ENCODE measurements around the gene FOXK2. TPM values are rescaled to one million over a fixed set of nuclear protein-coding genes. Genes with fewer than 3 reads are reported as not detected.

The FOXK2 gene
- total and polyA plus RNA-seq, 2 donors (not counting 3 experiments of a cell fraction or from before 2014, with no cell fraction given), result 33.4 to 79.3 TPM

GRCh38 chr17:82582213-82582612 lies 62.7 kb downstream of the FOXK2 start:
- Histone ChIP-seq H3K79me2 (ENCODE audit: control insufficient read depth, insufficient read depth, low read length) (peaks cover 5% of the 10 kb centered on the region), H4K20me1 (replicated peaks; ENCODE audit: control insufficient read depth, extremely low read depth, insufficient read depth, low read length) (no peaks in the 10 kb centered on the region), H3K9ac (replicated peaks; ENCODE audit: extremely low read depth, insufficient read depth, low read length) (no peak overlapping the region), H3K4me2 (ENCODE audit: insufficient read depth, low read length) (no peak overlapping the region), H3K27ac (ENCODE audit: insufficient read depth, low read depth, low read length) (no peak overlapping the region), H2AFZ (ENCODE audit: low read depth, low read length) (no peak overlapping the region), H3K27me3 (ENCODE audit: control insufficient read depth in 2 of 2, insufficient read depth in 2 of 2, low read length in 2 of 2) (no peaks in the 10 kb centered on the region), H3K4me3 (replicated peaks in 1 of 3; ENCODE audit: insufficient read depth in 1 of 3, low read depth in 1 of 3, low read length in 3 of 3) (no peak overlapping the region), H3K4me1 (ENCODE audit: control insufficient read depth, extremely low read depth, insufficient read depth, low read length) (no peaks in the 10 kb centered on the region), H3K9me3 (replicated peaks; ENCODE audit: control insufficient read depth, insufficient read depth, low read length) (no peaks in the 10 kb centered on the region), H3K9me1 (replicated peaks; ENCODE audit: control insufficient read depth, extremely low read depth, insufficient read depth, low read length) (no peaks in the 10 kb centered on the region), H3K36me3 (ENCODE audit: control insufficient read depth in 2 of 2, extremely low read depth in 1 of 2, insufficient read depth in 2 of 2, low read length in 2 of 2) (peaks cover 7 to 20% of the 10 kb centered on the region in 2 experiments)
- TF ChIP-seq EZH2 (IDR thresholded peaks at IDR 0.05; ENCODE audit: borderline replicate concordance, low read depth, low read length, severe bottlenecking), result no peak
- TF ChIP-seq FOS (IDR thresholded peaks at IDR 0.05; ENCODE audit: borderline replicate concordance, insufficient read depth, low read length), result no peak
- TF ChIP-seq CTCF (IDR thresholded peaks at IDR 0.05; ENCODE audit: extremely low read depth in 1 of 2, insufficient read depth in 1 of 2, low read depth in 1 of 2, low read length in 2 of 2), result no peak
- no TSS peak for BruUV-seq (replicated peaks)
- intact Hi-C loops (cut with micrococcal nuclease) (no loop called here), dilution Hi-C loops (cut with MboI; ENCODE audit: extremely low pct_ligation_motif_present, low sequenced_read_pairs) (no loop called here)
- ChIA-PET CTCF (no interaction called here), POLR2A (no interaction called here)
- DNase-seq (ENCODE audit: low read depth, low spot score) (no peak), FAIRE-seq (no peak)

- Histone ChIP-seq H3K9ac (replicated peaks; ENCODE audit: extremely low read depth, insufficient read depth, low read length) (no peak overlapping the region), H3K9me3 (replicated peaks; ENCODE audit: control insufficient read depth, insufficient read depth, low read length) (no peaks in the 10 kb centered on the region), H3K4me3 (replicated peaks in 1 of 3; ENCODE audit: insufficient read depth in 1 of 3, low read depth in 1 of 3, low read length in 3 of 3) (no peak overlapping the region), H3K27ac (ENCODE audit: insufficient read depth, low read depth, low read length) (no peak overlapping the region), H3K36me3 (ENCODE audit: control insufficient read depth in 2 of 2, extremely low read depth in 1 of 2, insufficient read depth in 2 of 2, low read length in 2 of 2) (peaks cover 7 to 21% of the 10 kb centered on the region in 2 experiments), H4K20me1 (replicated peaks; ENCODE audit: control insufficient read depth, extremely low read depth, insufficient read depth, low read length) (no peaks in the 10 kb centered on the region), H3K4me1 (ENCODE audit: control insufficient read depth, extremely low read depth, insufficient read depth, low read length) (no peaks in the 10 kb centered on the region), H3K79me2 (ENCODE audit: control insufficient read depth, insufficient read depth, low read length) (peaks cover 5% of the 10 kb centered on the region), H3K4me2 (ENCODE audit: insufficient read depth, low read length) (no peak overlapping the region), H3K27me3 (ENCODE audit: control insufficient read depth in 2 of 2, insufficient read depth in 2 of 2, low read length in 2 of 2) (no peaks in the 10 kb centered on the region), H2AFZ (ENCODE audit: low read depth, low read length) (no peak overlapping the region), H3K9me1 (replicated peaks; ENCODE audit: control insufficient read depth, extremely low read depth, insufficient read depth, low read length) (no peaks in the 10 kb centered on the region)
- BruUV-seq (replicated peaks), result no TSS peak
- FAIRE-seq (no peak), DNase-seq (ENCODE audit: low read depth, low spot score) (no peak)
- intact Hi-C loops (cut with micrococcal nuclease), result no loop called here
- POLR2A ChIA-PET, result no interaction called here
- TF ChIP-seq JUN (IDR thresholded peaks at IDR 0.05; ENCODE audit: borderline replicate concordance, insufficient read depth, insufficient read length, low read depth), result no peak
- CTCF ChIA-PET, result no interaction called here
- dilution Hi-C loops (cut with MboI; ENCODE audit: extremely low pct_ligation_motif_present, low sequenced_read_pairs), result no loop called here
These were observed 63.2 kb downstream of the FOXK2 start for GRCh38 chr17:82582709-82583108.

All from endothelial cell of umbilical vein (primary cell).